NCI-H2196 (cell line): ENCODE data around the gene TMEM132D.
"Not testable (repeated sequence)": the region's sequence is repeated elsewhere in the genome, so short reads cannot be mapped to it uniquely, and the experiment has no call there.

ENCODE experiments used
- DNase-seq: peaks from one replicate; lab custom pipeline; 2025; ENCODE audit not compliant: unreplicated experiment; lab: John Stamatoyannopoulos, UW

The TMEM132D gene

GRCh38 chr12:129604506-129604905 is 299.3 kb downstream of the TMEM132D start:
- DNase-seq: no peak

GRCh38 chr12:129599406-129599805 is 304.4 kb downstream of the TMEM132D start:
- no peak for DNase-seq

GRCh38 chr12:129594098-129594497 is 309.7 kb downstream of the TMEM132D start:
- DNase-seq: no peak

GRCh38 chr12:129592449-129592848 is 311.4 kb downstream of the TMEM132D start:
- DNase-seq: no peak

- no peak for DNase-seq
These were observed 314.3 kb downstream of the TMEM132D start for GRCh38 chr12:129589503-129589902.

GRCh38 chr12:129588142-129588541 is 315.7 kb downstream of the TMEM132D start:
- DNase-seq: no peak

- DNase-seq: no peak
These were observed 318.5 kb downstream of the TMEM132D start for GRCh38 chr12:129585296-129585695.

GRCh38 chr12:129579879-129580278 is 323.9 kb downstream of the TMEM132D start:
- DNase-seq: no peak

GRCh38 chr12:129571901-129572494 is 331.8 kb downstream of the TMEM132D start:
- DNase-seq: no peak

- DNase-seq: peak; percentile 25
These were observed 332.9 kb downstream of the TMEM132D start for GRCh38 chr12:129570796-129571400.

GRCh38 chr12:129566800-129567199 is 337.0 kb downstream of the TMEM132D start:
- no peak for DNase-seq

- no peak for DNase-seq
These were observed 339.1 kb downstream of the TMEM132D start for GRCh38 chr12:129564768-129565167.

GRCh38 chr12:129563266-129563665 is 340.6 kb downstream of the TMEM132D start:
- DNase-seq: no peak

- no peak for DNase-seq
These were observed 342.5 kb downstream of the TMEM132D start for GRCh38 chr12:129561304-129561703.

- no peak for DNase-seq
These were observed 344.0 kb downstream of the TMEM132D start for GRCh38 chr12:129559776-129560175.

GRCh38 chr12:129558036-129558435 is 345.8 kb downstream of the TMEM132D start:
- no peak for DNase-seq

GRCh38 chr12:129556082-129556481 is 347.7 kb downstream of the TMEM132D start:
- DNase-seq: no peak

GRCh38 chr12:129552996-129553750 is 350.7 kb downstream of the TMEM132D start:
- DNase-seq: no peak

- no peak for DNase-seq
These were observed 352.4 kb downstream of the TMEM132D start for GRCh38 chr12:129551441-129551840.

GRCh38 chr12:129550353-129550752 is 353.5 kb downstream of the TMEM132D start:
- DNase-seq: peak; percentile 69

GRCh38 chr12:129549656-129550055 is 354.2 kb downstream of the TMEM132D start:
- no peak for DNase-seq

- DNase-seq: not testable (repeated sequence)
These were observed 354.8 kb downstream of the TMEM132D start for GRCh38 chr12:129549020-129549419.
